ENCODE results near the gene RNF141. TPM values are rescaled to one million over a fixed set of nuclear protein-coding genes. Genes with fewer than 3 reads are reported as not detected.

RNF141 gene
- total and polyA plus RNA-seq, 2 of the 13 experiments (the other 11 are each of a cell fraction or from before 2014, with no cell fraction given): 9.3 to 22.4 TPM

- in situ Hi-C loops (cut with HindIII; ENCODE audit: extremely low pct_ligation_motif_present, low pct_unique_long_range_greater_than_20kb): no loop called here
- H3K27me3 ChIP-seq (ENCODE audit: control insufficient read depth in 1 of 2, insufficient read depth in 2 of 2, low read length in 2 of 2): no peaks in the 10 kb centered on the region
- H3K9ac ChIP-seq (ENCODE audit: insufficient read depth, low read depth, low read length): no peak overlapping the region
- ChIA-PET POLR2A (no interaction called here), CTCF (ENCODE audit: low intra/inter-chr PET ratio, low total read pairs) (no interaction called here)
- DNase-seq (ENCODE audit: low spot score) (no peak), ATAC-seq (no peak), FAIRE-seq (no peak)
- WGBS (ENCODE audit: low lambda C conversion rate): 40% methylated on average over 2 of the region's 2 CpGs
- no peak overlapping the region for H3K27ac ChIP-seq (ENCODE audit: extremely low read length, insufficient read depth, low read length)
- no TSS peak for BruUV-seq (replicated peaks)
- H2AFZ ChIP-seq (ENCODE audit: low read length): no peak overlapping the region
- H4K20me1 ChIP-seq (ENCODE audit: insufficient read depth, low read length): no peaks in the 10 kb centered on the region
- no peaks in the 10 kb centered on the region for H3K4me1 ChIP-seq (ENCODE audit: insufficient read depth, low read length)
- intact Hi-C loops (cut with micrococcal nuclease; ENCODE audit: unreplicated experiment): no loop called here
- H3K36me3 ChIP-seq (replicated peaks in 1 of 2; ENCODE audit: control insufficient read depth in 1 of 2, insufficient read depth in 2 of 2, low read length in 2 of 2): no peaks in the 10 kb centered on the region
- H3K4me3 ChIP-seq (replicated peaks in 1 of 3; ENCODE audit: insufficient read depth in 1 of 3, low read depth in 2 of 3, low read length in 3 of 3): no peak overlapping the region
- no peaks in the 10 kb centered on the region for H3K9me3 ChIP-seq (ENCODE audit: low read length)
- H3K4me2 ChIP-seq (ENCODE audit: low read depth, low read length): no peak overlapping the region
- H3K79me2 ChIP-seq (ENCODE audit: insufficient read depth, low read length): no peaks in the 10 kb centered on the region
- TF ChIP-seq JUNB (CRISPR knock-in tag; IDR thresholded peaks at IDR 0.05; ENCODE audit: borderline replicate concordance) (no peak), PITX1 (CRISPR knock-in tag; IDR thresholded peaks at IDR 0.05) (no peak), AHDC1 (CRISPR knock-in tag; IDR thresholded peaks at IDR 0.05; ENCODE audit: borderline replicate concordance) (no peak), HDAC2 (CRISPR knock-in tag; IDR thresholded peaks at IDR 0.05) (no peak), ZNF772 (CRISPR knock-in tag; IDR thresholded peaks at IDR 0.05) (no peak), THRA (CRISPR knock-in tag; IDR thresholded peaks at IDR 0.05; ENCODE audit: borderline replicate concordance) (no peak), ZNF251 (CRISPR knock-in tag; IDR thresholded peaks at IDR 0.05) (no peak), RXRB (CRISPR knock-in tag; IDR thresholded peaks at IDR 0.05; ENCODE audit: borderline replicate concordance) (no peak), UBTF (CRISPR knock-in tag; IDR thresholded peaks at IDR 0.05) (no peak), ZNF160 (CRISPR knock-in tag; IDR thresholded peaks at IDR 0.05) (no peak), ZBTB25 (CRISPR knock-in tag; IDR thresholded peaks at IDR 0.05) (no peak), SAFB2 (CRISPR knock-in tag; IDR thresholded peaks at IDR 0.05; ENCODE audit: borderline replicate concordance, low read depth) (no peak)
Measured at GRCh38 chr11:10474551-10474950, 66.4 kb downstream of the RNF141 start.
